GM12878 (cell line): Measurements from ENCODE around the gene CDHR5. TPM values are rescaled to one million over a fixed set of nuclear protein-coding genes. Genes with fewer than 3 reads are reported as not detected.

Experiments used
- EED ChIP-seq: sonication (generic); IDR thresholded peaks from 2 replicates; pipeline ENCODE4 v1.6.1; 2016; ENCODE audit warnings: antibody characterized with exemption, low read depth
- GABPA ChIP-seq: IDR thresholded peaks from 2 replicates; pipeline ENCODE4 v1.6.1; 2014; ENCODE audit warnings: antibody characterized with exemption, low read depth, mild to moderate bottlenecking, inconsistent platforms
- IKZF2 ChIP-seq, 2 experiments: fragments of 450-650 bp; IDR thresholded peaks; 2 replicates each; pipeline ENCODE4 v1.6.1; 2017; ENCODE audit warnings: mild to moderate bottlenecking in 2 of 2, moderate library complexity in 2 of 2
- POU2F2 ChIP-seq: IDR thresholded peaks from 3 replicates; pipeline ENCODE4 v1.6.1; 2011; ENCODE audit warnings: low read depth, mild to moderate bottlenecking, low read length, borderline replicate concordance
- RAD21 ChIP-seq: IDR thresholded peaks from 2 replicates; pipeline ENCODE4 v1.6.1; 2011; ENCODE audit warnings: mild to moderate bottlenecking, low read depth, low read length, moderate library complexity; ENCODE audit not compliant: insufficient read depth
- RUNX3 ChIP-seq: IDR thresholded peaks from 2 replicates; pipeline ENCODE4 v1.6.1; 2012; ENCODE audit warnings: low read length, inconsistent platforms
- TCF12 ChIP-seq: IDR thresholded peaks from 2 replicates; pipeline ENCODE4 v1.6.1; 2011; ENCODE audit warnings: low read depth, mild to moderate bottlenecking, low read length
- TCF3 ChIP-seq: IDR thresholded peaks from 2 replicates; pipeline ENCODE4 v1.6.1; 2012; ENCODE audit warnings: low read depth, mild to moderate bottlenecking, low read length, borderline replicate concordance; ENCODE audit not compliant: insufficient read depth
- polyA plus RNA-seq, 11 experiments: library from polyadenylated mRNA; depleted of rRNA in 4 of 11; unstranded in 6 of 11; stranded (reverse) in 5 of 11; fragments of >200 nt; fragmentation: Nextera tagmentation in 4 of 11; fragmentation: Illumina TruSeq in 1 of 11; extraction: Ambion mirVana in 4 of 11; extraction: Trizol in 1 of 11; gene quantifications; 1 replicate in 1 of 11; 2 replicates in 10 of 11; pipeline versions ENCODE4 v1.2.1 to v1.2.3, GENCODE V29; 2011 to 2016; ENCODE audit warnings: inconsistent platforms in 2 of 11, missing spikeins in 2 of 11, low read depth in 1 of 11
- total RNA-seq, 4 experiments: library from RNA; depleted of rRNA in 3 of 4; stranded (reverse); fragments of >200 nt in 3 of 4; fragmentation: Illumina TruSeq in 1 of 4; extraction: Trizol in 1 of 4; gene quantifications; 2 replicates each; pipeline versions ENCODE4 v1.2.1 to v1.2.3, GENCODE V29; 2013 to 2021
- TF ChIP-seq, protein P1 (sequence below): fragments of 450-650 bp; IDR thresholded peaks from 2 replicates; pipeline ENCODE4 v1.6.1; 2017; ENCODE audit warnings: mild to moderate bottlenecking, low read depth, inconsistent platforms; ENCODE audit not compliant: poor library complexity, severe bottlenecking
- TF ChIP-seq, protein P2 (sequence below), 3 experiments: IDR thresholded peaks in 2 of 3; conservative IDR thresholded peaks in 1 of 3; 2 replicates each; pipeline ENCODE4 v1.5.1; 2011; ENCODE audit warnings: low read depth in 3 of 3, low read length in 3 of 3, mild to moderate bottlenecking in 3 of 3, control low read depth in 2 of 3, moderate library complexity in 2 of 3, inconsistent platforms in 1 of 3, mixed read lengths in 1 of 3; ENCODE audit not compliant: control insufficient read depth in 2 of 3, insufficient read depth in 1 of 3; ENCODE audit errors: extremely low read depth in 1 of 3

Gene CDHR5
- total and polyA plus RNA-seq, 10 of the 15 experiments (the other 5 are each of a cell fraction or from before 2014, with no cell fraction given) = 0.06 TPM; not detected in 9

DNA sequence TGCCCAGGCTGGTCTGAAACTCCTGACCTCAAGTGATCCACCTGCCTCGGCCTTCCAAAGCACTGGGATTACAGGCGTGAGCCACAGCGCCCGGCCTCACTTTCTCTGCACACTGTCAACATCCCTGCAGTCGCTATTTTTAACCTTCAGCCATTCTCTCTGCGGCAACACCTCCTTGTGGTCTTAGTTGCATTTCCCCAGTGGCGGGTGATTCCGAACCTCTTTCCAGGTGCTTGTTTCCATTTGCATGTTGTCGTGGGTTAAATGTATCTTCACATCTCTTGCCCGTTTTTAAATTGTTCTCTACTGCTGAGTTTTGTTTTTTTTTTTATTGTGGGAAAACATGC lies 4.5 kb upstream of the CDHR5 start (continued):
- TF ChIP-seq, protein P1, sequence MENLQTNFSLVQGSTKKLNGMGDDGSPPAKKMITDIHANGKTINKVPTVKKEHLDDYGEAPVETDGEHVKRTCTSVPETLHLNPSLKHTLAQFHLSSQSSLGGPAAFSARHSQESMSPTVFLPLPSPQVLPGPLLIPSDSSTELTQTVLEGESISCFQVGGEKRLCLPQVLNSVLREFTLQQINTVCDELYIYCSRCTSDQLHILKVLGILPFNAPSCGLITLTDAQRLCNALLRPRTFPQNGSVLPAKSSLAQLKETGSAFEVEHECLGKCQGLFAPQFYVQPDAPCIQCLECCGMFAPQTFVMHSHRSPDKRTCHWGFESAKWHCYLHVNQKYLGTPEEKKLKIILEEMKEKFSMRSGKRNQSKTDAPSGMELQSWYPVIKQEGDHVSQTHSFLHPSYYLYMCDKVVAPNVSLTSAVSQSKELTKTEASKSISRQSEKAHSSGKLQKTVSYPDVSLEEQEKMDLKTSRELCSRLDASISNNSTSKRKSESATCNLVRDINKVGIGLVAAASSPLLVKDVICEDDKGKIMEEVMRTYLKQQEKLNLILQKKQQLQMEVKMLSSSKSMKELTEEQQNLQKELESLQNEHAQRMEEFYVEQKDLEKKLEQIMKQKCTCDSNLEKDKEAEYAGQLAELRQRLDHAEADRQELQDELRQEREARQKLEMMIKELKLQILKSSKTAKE = no peak
- TF ChIP-seq EED (peak; percentile 79), GABPA (no peak), RAD21 (0 out of 2 replicates have a peak, but pooled peaks have one; percentile 15), RUNX3 (peak; percentile 84), TCF3 (no peak), TCF12 (0 out of 2 replicates have a peak, but pooled peaks have one; percentile 53), POU2F2 (0 out of 3 replicates have a peak, but pooled peaks have one; percentile 6), IKZF2 (IDR thresholded peaks at IDR 0.05) (peak; percentile 50 to 54; a peak in 3 of 4 replicates)
- TF ChIP-seq, protein P2, sequence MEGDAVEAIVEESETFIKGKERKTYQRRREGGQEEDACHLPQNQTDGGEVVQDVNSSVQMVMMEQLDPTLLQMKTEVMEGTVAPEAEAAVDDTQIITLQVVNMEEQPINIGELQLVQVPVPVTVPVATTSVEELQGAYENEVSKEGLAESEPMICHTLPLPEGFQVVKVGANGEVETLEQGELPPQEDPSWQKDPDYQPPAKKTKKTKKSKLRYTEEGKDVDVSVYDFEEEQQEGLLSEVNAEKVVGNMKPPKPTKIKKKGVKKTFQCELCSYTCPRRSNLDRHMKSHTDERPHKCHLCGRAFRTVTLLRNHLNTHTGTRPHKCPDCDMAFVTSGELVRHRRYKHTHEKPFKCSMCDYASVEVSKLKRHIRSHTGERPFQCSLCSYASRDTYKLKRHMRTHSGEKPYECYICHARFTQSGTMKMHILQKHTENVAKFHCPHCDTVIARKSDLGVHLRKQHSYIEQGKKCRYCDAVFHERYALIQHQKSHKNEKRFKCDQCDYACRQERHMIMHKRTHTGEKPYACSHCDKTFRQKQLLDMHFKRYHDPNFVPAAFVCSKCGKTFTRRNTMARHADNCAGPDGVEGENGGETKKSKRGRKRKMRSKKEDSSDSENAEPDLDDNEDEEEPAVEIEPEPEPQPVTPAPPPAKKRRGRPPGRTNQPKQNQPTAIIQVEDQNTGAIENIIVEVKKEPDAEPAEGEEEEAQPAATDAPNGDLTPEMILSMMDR (IDR thresholded peaks at IDR 0.05 in 2 of 3, conservative IDR thresholded peaks at IDR 0.05 in 1 of 3; ENCODE audit: control insufficient read depth in 2 of 3, extremely low read depth in 1 of 3, insufficient read depth in 1 of 3, low read depth in 3 of 3, low read length in 3 of 3) = peak in 1 of 3 experiments; percentile 61; a peak in 3 of 6 replicates
